ENCODE data around the gene APOL1. TPM values are rescaled to one million over a fixed set of nuclear protein-coding genes. Genes with fewer than 3 reads are reported as not detected.

APOL1 gene
- total RNA-seq, 1 experiment from 2014 or later = 0.30 TPM

DNA sequence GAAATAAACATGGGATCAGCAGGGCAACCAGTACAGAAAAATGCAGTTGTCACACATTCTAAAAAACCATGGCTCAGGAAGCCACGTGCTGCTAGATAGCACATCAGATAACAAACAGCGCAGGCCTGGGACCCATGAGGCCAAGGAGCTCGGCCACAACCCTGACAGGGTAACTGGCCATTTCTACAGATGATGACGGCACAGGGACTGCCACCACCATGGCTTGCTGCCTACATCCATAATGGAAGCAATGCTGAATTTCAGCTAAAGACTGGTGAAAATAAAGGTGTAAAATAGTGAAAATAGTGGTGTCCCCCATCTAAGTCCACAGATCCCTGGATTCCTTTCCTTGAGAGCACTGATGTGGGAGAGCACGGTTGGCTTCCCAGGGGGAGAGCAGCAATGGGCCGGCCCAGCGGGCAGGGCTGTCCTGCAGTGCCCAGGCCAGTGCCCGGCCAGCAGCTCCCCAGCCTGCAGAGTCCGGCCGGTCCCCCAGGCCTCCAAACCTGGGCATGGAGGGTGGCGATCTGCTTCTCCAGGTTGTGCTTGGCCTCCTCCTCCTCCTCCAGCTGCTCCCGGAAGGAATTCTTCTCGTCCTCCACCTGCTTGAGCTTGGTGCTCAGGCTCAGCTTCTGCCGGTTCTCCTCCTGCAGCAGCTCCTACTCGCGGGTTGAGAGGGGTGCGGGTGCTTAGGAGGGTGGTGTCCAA lies 40.0 kb downstream of the APOL1 start:
- Histone ChIP-seq H3K9ac (ENCODE audit: low read length) (no peak overlapping the region), H3K79me2 (ENCODE audit: insufficient read depth, low read length) (peaks cover 6% of the 10 kb centered on the region; the same call in 1 of the 2 replicates), H3K4me1 (ENCODE audit: control insufficient read depth in 1 of 2, insufficient read depth in 2 of 2, low read length in 2 of 2) (no peaks in the 10 kb centered on the region), H3K9me3 (ENCODE audit: control insufficient read depth in 1 of 2, insufficient read depth in 1 of 2, low read depth in 1 of 2, low read length in 2 of 2) (no peaks in the 10 kb centered on the region), H3K9me2 (ENCODE audit: insufficient read depth) (no peaks in the 10 kb centered on the region), H3K27me3 (ENCODE audit: insufficient read depth, low read length) (no peaks in the 10 kb centered on the region), H3K36me3 (ENCODE audit: control insufficient read depth in 1 of 2, insufficient read depth in 2 of 2, low read length in 2 of 2) (peaks cover 63 to 78% of the 10 kb centered on the region in 2 experiments), H2AFZ (ENCODE audit: low read depth, low read length, poor library complexity, severe bottlenecking) (no peak overlapping the region), H4K20me1 (ENCODE audit: insufficient read depth) (no peaks in the 10 kb centered on the region), H3K27ac (ENCODE audit: low read depth, low read length) (no peak overlapping the region), H3K4me2 (ENCODE audit: low read length) (no peak overlapping the region), H3K4me3 (replicated peaks in 1 of 2; ENCODE audit: low read depth in 1 of 2, low read length in 2 of 2) (no peak overlapping the region)
- TSS peak; percentile 43 for BruUV-seq (replicated peaks)
- ATAC-seq (no peak), DNase-seq (ENCODE audit: low read depth, low spot score) (no peak)
- ChIA-PET CTCF (no interaction called here), RAD21 (ENCODE audit: low non-redundant PET in 1 of 2, low total read pairs in 2 of 2, uncharacterized antibody in 2 of 2, unreplicated experiment in 2 of 2) (no interaction called here), POLR2A (no interaction called here)
- intact Hi-C loops (cut with micrococcal nuclease) = no loop called here
- TF ChIP-seq EZH2 (IDR thresholded peaks at IDR 0.05) = no peak
- TF ChIP-seq, protein P1, sequence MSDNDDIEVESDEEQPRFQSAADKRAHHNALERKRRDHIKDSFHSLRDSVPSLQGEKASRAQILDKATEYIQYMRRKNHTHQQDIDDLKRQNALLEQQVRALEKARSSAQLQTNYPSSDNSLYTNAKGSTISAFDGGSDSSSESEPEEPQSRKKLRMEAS (IDR thresholded peaks at IDR 0.05) = no peak
- no peak for TF ChIP-seq RAD21 (IDR thresholded peaks at IDR 0.05; ENCODE audit: low read depth)
- no peak for TF ChIP-seq POLR2A (IDR thresholded peaks at IDR 0.05; ENCODE audit: borderline replicate concordance, extremely low read depth, insufficient read depth, insufficient read length)
- no peak for TF ChIP-seq FOSL1 (IDR thresholded peaks at IDR 0.05; ENCODE audit: low read depth)
- no peak for TF ChIP-seq JUND (IDR thresholded peaks at IDR 0.05)
- TF ChIP-seq, protein P2, sequence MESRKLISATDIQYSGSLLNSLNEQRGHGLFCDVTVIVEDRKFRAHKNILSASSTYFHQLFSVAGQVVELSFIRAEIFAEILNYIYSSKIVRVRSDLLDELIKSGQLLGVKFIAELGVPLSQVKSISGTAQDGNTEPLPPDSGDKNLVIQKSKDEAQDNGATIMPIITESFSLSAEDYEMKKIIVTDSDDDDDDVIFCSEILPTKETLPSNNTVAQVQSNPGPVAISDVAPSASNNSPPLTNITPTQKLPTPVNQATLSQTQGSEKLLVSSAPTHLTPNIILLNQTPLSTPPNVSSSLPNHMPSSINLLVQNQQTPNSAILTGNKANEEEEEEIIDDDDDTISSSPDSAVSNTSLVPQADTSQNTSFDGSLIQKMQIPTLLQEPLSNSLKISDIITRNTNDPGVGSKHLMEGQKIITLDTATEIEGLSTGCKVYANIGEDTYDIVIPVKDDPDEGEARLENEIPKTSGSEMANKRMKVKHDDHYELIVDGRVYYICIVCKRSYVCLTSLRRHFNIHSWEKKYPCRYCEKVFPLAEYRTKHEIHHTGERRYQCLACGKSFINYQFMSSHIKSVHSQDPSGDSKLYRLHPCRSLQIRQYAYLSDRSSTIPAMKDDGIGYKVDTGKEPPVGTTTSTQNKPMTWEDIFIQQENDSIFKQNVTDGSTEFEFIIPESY (IDR thresholded peaks at IDR 0.05; ENCODE audit: extremely low read depth, insufficient replicate concordance, low read length) = no peak
- TF ChIP-seq SRF (IDR thresholded peaks at IDR 0.05; ENCODE audit: low read depth) = no peak
- TF ChIP-seq ZFX (IDR thresholded peaks at IDR 0.05) = no peak
- no peak for TF ChIP-seq CEBPB (IDR thresholded peaks at IDR 0.05; ENCODE audit: low read depth)
- no peak for TF ChIP-seq TCF7L2 (IDR thresholded peaks at IDR 0.05; ENCODE audit: borderline replicate concordance, extremely low read depth, insufficient read depth, insufficient read length)
- TF ChIP-seq, protein P3, sequence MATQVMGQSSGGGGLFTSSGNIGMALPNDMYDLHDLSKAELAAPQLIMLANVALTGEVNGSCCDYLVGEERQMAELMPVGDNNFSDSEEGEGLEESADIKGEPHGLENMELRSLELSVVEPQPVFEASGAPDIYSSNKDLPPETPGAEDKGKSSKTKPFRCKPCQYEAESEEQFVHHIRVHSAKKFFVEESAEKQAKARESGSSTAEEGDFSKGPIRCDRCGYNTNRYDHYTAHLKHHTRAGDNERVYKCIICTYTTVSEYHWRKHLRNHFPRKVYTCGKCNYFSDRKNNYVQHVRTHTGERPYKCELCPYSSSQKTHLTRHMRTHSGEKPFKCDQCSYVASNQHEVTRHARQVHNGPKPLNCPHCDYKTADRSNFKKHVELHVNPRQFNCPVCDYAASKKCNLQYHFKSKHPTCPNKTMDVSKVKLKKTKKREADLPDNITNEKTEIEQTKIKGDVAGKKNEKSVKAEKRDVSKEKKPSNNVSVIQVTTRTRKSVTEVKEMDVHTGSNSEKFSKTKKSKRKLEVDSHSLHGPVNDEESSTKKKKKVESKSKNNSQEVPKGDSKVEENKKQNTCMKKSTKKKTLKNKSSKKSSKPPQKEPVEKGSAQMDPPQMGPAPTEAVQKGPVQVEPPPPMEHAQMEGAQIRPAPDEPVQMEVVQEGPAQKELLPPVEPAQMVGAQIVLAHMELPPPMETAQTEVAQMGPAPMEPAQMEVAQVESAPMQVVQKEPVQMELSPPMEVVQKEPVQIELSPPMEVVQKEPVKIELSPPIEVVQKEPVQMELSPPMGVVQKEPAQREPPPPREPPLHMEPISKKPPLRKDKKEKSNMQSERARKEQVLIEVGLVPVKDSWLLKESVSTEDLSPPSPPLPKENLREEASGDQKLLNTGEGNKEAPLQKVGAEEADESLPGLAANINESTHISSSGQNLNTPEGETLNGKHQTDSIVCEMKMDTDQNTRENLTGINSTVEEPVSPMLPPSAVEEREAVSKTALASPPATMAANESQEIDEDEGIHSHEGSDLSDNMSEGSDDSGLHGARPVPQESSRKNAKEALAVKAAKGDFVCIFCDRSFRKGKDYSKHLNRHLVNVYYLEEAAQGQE (IDR thresholded peaks at IDR 0.05; ENCODE audit: low read depth) = no peak
- TF ChIP-seq YY1 (IDR thresholded peaks at IDR 0.05; ENCODE audit: extremely low read depth, insufficient replicate concordance, low read depth, low read length) = no peak
- no peak for TF ChIP-seq SP1 (IDR thresholded peaks at IDR 0.05; ENCODE audit: low read depth)
- TF ChIP-seq EGR1 (IDR thresholded peaks at IDR 0.05; ENCODE audit: low read depth) = no peak
- TF ChIP-seq SIN3A (IDR thresholded peaks at IDR 0.05; ENCODE audit: low read depth) = no peak
- no peak for TF ChIP-seq ELF1 (IDR thresholded peaks at IDR 0.05; ENCODE audit: borderline replicate concordance, low read depth)
- TF ChIP-seq POLR2AphosphoS5 (IDR thresholded peaks at IDR 0.05; ENCODE audit: low read depth, low read length) = no peak
- no peak for TF ChIP-seq EZH2phosphoT487 (IDR thresholded peaks at IDR 0.05; ENCODE audit: borderline replicate concordance)

All from HCT116 (cell line).